T-cell (primary cell): ENCODE results near the gene ABCA1. TPM values are rescaled to one million over a fixed set of nuclear protein-coding genes. Genes with fewer than 3 reads are reported as not detected.

Experiments used
- ATAC-seq, 4 experiments: fragments of 200-7000 bp in 3 of 4; fragments of 150-1000 bp in 1 of 4; cut with Tn5 transposase; replicated peaks in 1 of 4; 1 replicate in 3 of 4; 2 replicates in 1 of 4; pipeline ENCODE4 v1.10.0; 2021; ENCODE audit warnings: moderate library complexity in 3 of 4, mild to moderate bottlenecking in 2 of 4, moderate number of reproducible peaks in 1 of 4
- CTCF ChIA-PET, 2 donors: fragments of 300-600 bp; sonication (Branson Sonifier 250); formaldehyde crosslinking; loops; one replicate each; lab custom pipeline; 2022; ENCODE audit warnings: antibody characterized with exemption in 2 of 2; lab: Charles Lee
- POLR2A ChIA-PET, 2 donors: fragments of 300-600 bp; sonication (Branson Sonifier 250); formaldehyde crosslinking; loops; one replicate each; lab custom pipeline; 2022; ENCODE audit warnings: antibody characterized with exemption in 2 of 2; lab: Charles Lee
- DNase-seq, 35 experiments: peaks; one replicate each; pipeline versions ENCODE4 v3.0.0 to v3.0.0-alpha.2; 2013 to 2023
- H3K27ac ChIP-seq: one replicate; pipeline ENCODE4 v1.5.1; 2013; ENCODE audit warnings: low read length
- H3K27me3 ChIP-seq, 2 experiments: replicated peaks in 1 of 2; 1 replicate in 1 of 2; 2 replicates in 1 of 2; pipeline versions ENCODE4 v1.6.1 to v1.7.0; 2013; ENCODE audit warnings: low read length in 1 of 2, mixed read lengths in 1 of 2; ENCODE audit not compliant: control insufficient read depth in 2 of 2, insufficient read depth in 2 of 2; ENCODE audit errors: extremely low read depth in 1 of 2
- H3K36me3 ChIP-seq, 2 donors: 1 replicate in 1 of 2; 2 replicates in 1 of 2; pipeline versions ENCODE4 v1.6.1 to v1.7.0; 2013; ENCODE audit warnings: low read length in 1 of 2; ENCODE audit not compliant: control insufficient read depth in 2 of 2, insufficient read depth in 1 of 2; ENCODE audit errors: extremely low read depth in 1 of 2
- H3K4me1 ChIP-seq, 2 experiments: 1 replicate in 1 of 2; 2 replicates in 1 of 2; pipeline versions ENCODE4 v1.6.1 to v1.7.0; 2013; ENCODE audit warnings: low read length in 2 of 2, mixed read lengths in 1 of 2; ENCODE audit not compliant: insufficient read depth in 2 of 2, control insufficient read depth in 1 of 2; ENCODE audit errors: extremely low read depth in 1 of 2
- H3K4me3 ChIP-seq, 2 donors: 1 replicate in 1 of 2; 2 replicates in 1 of 2; pipeline versions ENCODE4 v1.5.1 to v1.7.0; 2013; ENCODE audit warnings: mild to moderate bottlenecking in 2 of 2, low read length in 1 of 2, moderate library complexity in 1 of 2; ENCODE audit not compliant: control insufficient read depth in 1 of 2; ENCODE audit errors: extremely low read depth in 1 of 2
- H3K9me3 ChIP-seq: 2 replicates; pipeline ENCODE4 v1.7.0; 2013
- H3K27ac Mint-ChIP-seq, 2 donors: one replicate each; pipeline ENCODE4 v1.8.0; 2020 to 2021; ENCODE audit warnings: mild to moderate bottlenecking in 2 of 2, mixed read lengths in 2 of 2
- H3K27me3 Mint-ChIP-seq, 2 donors: one replicate each; pipeline ENCODE4 v1.8.0; 2021 to 2022; ENCODE audit warnings: mixed read lengths in 2 of 2
- H3K36me3 Mint-ChIP-seq: one replicate; pipeline ENCODE4 v1.8.0; 2021; ENCODE audit warnings: mixed read lengths
- H3K4me1 Mint-ChIP-seq, 3 donors: one replicate each; pipeline ENCODE4 v1.8.0; 2020 to 2022; ENCODE audit warnings: mixed read lengths in 3 of 3, mild to moderate bottlenecking in 1 of 3
- H3K4me3 Mint-ChIP-seq, 3 donors: one replicate each; pipeline ENCODE4 v1.8.0; 2020 to 2022; ENCODE audit warnings: mild to moderate bottlenecking in 3 of 3, mixed read lengths in 3 of 3, moderate library complexity in 3 of 3
- H3K9me3 Mint-ChIP-seq, 3 donors: one replicate each; pipeline ENCODE4 v1.8.0; 2020 to 2022; ENCODE audit warnings: mixed read lengths in 3 of 3
- WGBS: methylation state at CpG from one replicate; pipeline ENCODE4 v1.1.5; 2013; ENCODE audit warnings: missing lambda C conversion rate; ENCODE audit not compliant: insufficient coverage; 5-methylcytosine and 5-hydroxymethylcytosine counted together
- total RNA-seq, 35 experiments: library from RNA in 6 of 35; stranded (reverse) in 6 of 35; fragments of 120-200 nt in 1 of 35; gene quantifications; one replicate each; pipeline versions ENCODE4 v1.2.1 to v1.2.4 and lab custom pipeline; 2013 to 2026

Gene ABCA1
- total RNA-seq, 5 donors from 2014 or later (not counting 1 experiment from before 2014, with no cell fraction given) = 0.41 to 4.7 (median 0.62) TPM

DNA sequence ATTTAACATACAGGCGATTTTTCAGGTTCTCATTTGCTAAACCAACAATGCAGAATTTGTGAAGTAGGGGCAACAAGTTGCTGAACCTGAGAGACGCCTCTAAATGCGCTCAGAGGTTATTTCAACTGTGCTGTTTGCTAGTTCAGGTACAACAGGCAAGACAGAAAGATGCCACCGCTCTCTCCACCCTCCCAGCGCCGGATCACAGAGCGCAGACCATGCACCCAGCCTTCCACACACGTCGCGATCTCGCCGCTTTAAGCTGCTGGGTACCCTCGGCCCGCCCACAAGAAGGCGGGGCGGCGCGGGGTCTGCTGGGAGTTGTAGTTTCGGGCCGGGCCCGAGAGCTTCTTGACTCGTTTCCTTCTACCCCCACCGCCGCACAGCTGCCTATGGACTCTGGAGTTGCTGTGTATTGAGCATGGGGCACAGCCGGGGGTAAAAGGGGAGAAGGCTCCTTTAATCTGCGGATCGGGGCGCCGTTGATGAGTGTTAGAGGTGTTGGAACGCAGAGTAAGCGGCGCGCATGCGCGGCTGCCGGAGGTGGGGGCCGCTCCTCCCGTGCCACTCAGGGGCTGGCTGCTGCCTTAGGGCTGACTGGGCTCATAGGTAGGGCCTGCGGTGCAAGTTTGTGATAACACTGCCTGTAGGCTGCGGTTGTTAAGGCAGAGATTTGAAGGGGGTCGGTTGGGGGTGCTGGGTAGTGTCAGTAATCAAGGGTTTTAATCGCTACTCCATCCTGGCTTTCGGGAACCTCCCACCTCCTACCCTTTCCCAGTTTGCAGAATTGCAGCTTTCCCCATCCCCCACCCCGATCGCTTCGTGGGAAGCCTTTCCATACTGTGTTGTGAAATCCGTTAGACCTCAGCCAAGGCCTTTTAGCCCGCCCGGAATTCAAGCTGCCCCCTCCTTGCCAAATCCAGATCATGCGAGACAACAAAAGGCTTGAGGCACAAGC, 40.3 kb upstream of the ABCA1 start:
- no peaks in the 10 kb centered on the region for H3K9me3 Mint-ChIP-seq
- ChIA-PET POLR2A (interaction anchor here (0.5 to 1.2 kb wide), 8 partner anchors 12 to 206 kb away, joined by 3 to 6 read pairs (median 4); no protein-coding TSS in a partner anchor), CTCF (interaction anchor here (0.7 to 1.1 kb wide), 4 partner anchors 19 to 276 kb away, joined by 3 to 5 read pairs (median 4); partner anchors contain the start of gene SLC44A1 (in 1 of the 2))
- Histone ChIP-seq H3K36me3 (no peaks in the 10 kb centered on the region), H3K4me3 (peak overlapping the region; percentile 48 to 77), H3K9me3 (no peaks in the 10 kb centered on the region), H3K27me3 (peaks cover 0 to 22% of the 10 kb centered on the region in 2 experiments), H3K27ac (no peak overlapping the region), H3K4me1 (peaks cover 0 to 14% of the 10 kb centered on the region in 2 experiments)
- peak overlapping the region; percentile 89 to 92 (median 90) for H3K4me3 Mint-ChIP-seq
- H3K36me3 Mint-ChIP-seq = no peaks in the 10 kb centered on the region
- H3K27ac Mint-ChIP-seq = peak overlapping the region; percentile 39 to 42
- DNase-seq (peak; percentile 75 to 91 (median 85)), ATAC-seq (peak; percentile 97 to 99 (median 98))
- H3K27me3 Mint-ChIP-seq = peaks cover 3 to 6% of the 10 kb centered on the region in 2 donors
- WGBS = 11% methylated on average over 37 of the region's 50 CpGs
- H3K4me1 Mint-ChIP-seq = peaks cover 11 to 29% (median 20%) of the 10 kb centered on the region in 3 donors

- Mint-ChIP-seq H3K9me3 (no peaks in the 10 kb centered on the region), H3K4me3 (no peak overlapping the region), H3K27ac (no peak overlapping the region), H3K36me3 (no peaks in the 10 kb centered on the region), H3K27me3 (no peaks in the 10 kb centered on the region), H3K4me1 (peaks cover 25 to 30% (median 29%) of the 10 kb centered on the region in 3 donors)
- peaks cover 0 to 6% of the 10 kb centered on the region in 2 experiments for H3K27me3 ChIP-seq
- peaks cover 10 to 11% of the 10 kb centered on the region in 2 experiments for H3K4me1 ChIP-seq
- no peak for ATAC-seq
- 95% methylated on average over 2 of the region's 6 CpGs for WGBS
- no peaks in the 10 kb centered on the region for H3K36me3 ChIP-seq
- ChIA-PET CTCF (interaction anchor here in 1 of 2 donors (0.7 kb wide), 1 partner anchor 327 kb away, joined by 3 read pairs; no protein-coding TSS in a partner anchor), POLR2A (no interaction called here)
- H3K27ac ChIP-seq = no peak overlapping the region
- no peak overlapping the region for H3K4me3 ChIP-seq
- no peak for DNase-seq
- H3K9me3 ChIP-seq = no peaks in the 10 kb centered on the region
These were observed 35.1 kb upstream of the ABCA1 start for GRCh38 chr9:104963076-104963475.

- H3K27me3 ChIP-seq = peaks cover 0 to 3% of the 10 kb centered on the region in 2 experiments
- H3K9me3 Mint-ChIP-seq = no peaks in the 10 kb centered on the region
- no peak overlapping the region for H3K27ac Mint-ChIP-seq
- no peak for DNase-seq
- H3K27me3 Mint-ChIP-seq = no peaks in the 10 kb centered on the region
- WGBS = 77% methylated on average over 4 of the region's 6 CpGs
- peaks cover 24 to 28% (median 26%) of the 10 kb centered on the region in 3 donors for H3K4me1 Mint-ChIP-seq
- no peak overlapping the region for H3K4me3 ChIP-seq
- H3K36me3 Mint-ChIP-seq = no peaks in the 10 kb centered on the region
- H3K4me3 Mint-ChIP-seq = no peak overlapping the region
- H3K9me3 ChIP-seq = no peaks in the 10 kb centered on the region
- CTCF ChIA-PET = no interaction called here
- POLR2A ChIA-PET = interaction anchor here (0.5 to 0.7 kb wide), 2 partner anchors 17 to 37 kb away, joined by 4 to 5 read pairs; no protein-coding TSS in a partner anchor
- no peak overlapping the region for H3K27ac ChIP-seq
- H3K4me1 ChIP-seq = peaks cover 5 to 10% of the 10 kb centered on the region in 2 experiments
- H3K36me3 ChIP-seq = no peaks in the 10 kb centered on the region
- no peak for ATAC-seq
These were observed 33.9 kb upstream of the ABCA1 start for GRCh38 chr9:104961701-104962359.

- Histone ChIP-seq H3K4me3 (no peak overlapping the region), H3K9me3 (no peaks in the 10 kb centered on the region), H3K36me3 (no peaks in the 10 kb centered on the region), H3K27ac (no peak overlapping the region), H3K27me3 (no peaks in the 10 kb centered on the region), H3K4me1 (peaks cover 5 to 10% of the 10 kb centered on the region in 2 experiments)
- Mint-ChIP-seq H3K27ac (no peak overlapping the region), H3K4me1 (peaks cover 24 to 28% (median 26%) of the 10 kb centered on the region in 3 donors), H3K9me3 (no peaks in the 10 kb centered on the region), H3K4me3 (no peak overlapping the region), H3K36me3 (no peaks in the 10 kb centered on the region), H3K27me3 (no peaks in the 10 kb centered on the region)
- ChIA-PET CTCF (no interaction called here), POLR2A (no interaction called here)
- peak in 29 of 35 experiments; percentile 3 to 63 (median 22) for DNase-seq
- WGBS = 28% methylated on average over 2 of the region's 5 CpGs
- peak; percentile 89 to 98 (median 94) for ATAC-seq
These were observed 33.3 kb upstream of the ABCA1 start for GRCh38 chr9:104961238-104961637.

- POLR2A ChIA-PET = interaction anchor here in 1 of 2 donors (0.6 kb wide), 1 partner anchor 12 kb away, joined by 5 read pairs; no protein-coding TSS in a partner anchor
These were observed 32.7 kb upstream of the ABCA1 start for GRCh38 chr9:104960662-104961061.

GRCh38 chr9:104958751-104959150, 30.8 kb upstream of the ABCA1 start:
- DNase-seq = no peak
- H3K4me3 Mint-ChIP-seq = no peak overlapping the region
- H3K4me1 Mint-ChIP-seq = peaks cover 24 to 28% (median 26%) of the 10 kb centered on the region in 3 donors
- ATAC-seq = no peak
- ChIA-PET CTCF (interaction anchor here in 1 of 2 donors (1.0 kb wide), 1 partner anchor 96 kb away, joined by 3 read pairs; no protein-coding TSS in a partner anchor), POLR2A (no interaction called here)
- no peaks in the 10 kb centered on the region for H3K9me3 ChIP-seq
- WGBS = no CpG with 5 or more reads among the region's 1 CpG
- no peak overlapping the region for H3K4me3 ChIP-seq
- no peaks in the 10 kb centered on the region for H3K27me3 ChIP-seq
- no peaks in the 10 kb centered on the region for H3K27me3 Mint-ChIP-seq
- no peaks in the 10 kb centered on the region for H3K36me3 Mint-ChIP-seq
- no peak overlapping the region for H3K27ac ChIP-seq
- no peaks in the 10 kb centered on the region for H3K9me3 Mint-ChIP-seq
- H3K4me1 ChIP-seq = peaks cover 5 to 10% of the 10 kb centered on the region in 2 experiments
- H3K27ac Mint-ChIP-seq = no peak overlapping the region
- H3K36me3 ChIP-seq = no peaks in the 10 kb centered on the region

More at GRCh38 chr9:104960662-104961061, 32.7 kb upstream of the ABCA1 start:
- H3K27me3 Mint-ChIP-seq = no peaks in the 10 kb centered on the region
- Histone ChIP-seq H3K36me3 (no peaks in the 10 kb centered on the region), H3K27ac (no peak overlapping the region), H3K27me3 (no peaks in the 10 kb centered on the region), H3K4me1 (peaks cover 5 to 10% of the 10 kb centered on the region in 2 experiments), H3K4me3 (no peak overlapping the region), H3K9me3 (no peaks in the 10 kb centered on the region)
- DNase-seq (no peak), ATAC-seq (no peak)
- H3K4me1 Mint-ChIP-seq = peaks cover 24 to 28% (median 26%) of the 10 kb centered on the region in 3 donors
- no peaks in the 10 kb centered on the region for H3K36me3 Mint-ChIP-seq
- CTCF ChIA-PET = no interaction called here
- 33% methylated on average over 1 of the region's 2 CpGs for WGBS
- H3K9me3 Mint-ChIP-seq = no peaks in the 10 kb centered on the region
- H3K27ac Mint-ChIP-seq = no peak overlapping the region
- no peak overlapping the region for H3K4me3 Mint-ChIP-seq
